DOHH2 (cell line): Measurements from ENCODE around the gene GHR.

ENCODE experiments used
- H3F3A ChIP-seq: fragments of 200-600 bp; sonication (generic), shearing (Covaris generic); 2 replicates; pipeline ENCODE4 v1.6.0; 2016; ENCODE audit warnings: antibody characterized with exemption, mild to moderate bottlenecking; ENCODE audit not compliant: control insufficient read depth, insufficient read depth
- H3K27ac ChIP-seq: fragments of 200-600 bp; sonication (generic); 2 replicates; pipeline ENCODE4 v1.5.1; 2014; ENCODE audit warnings: low read depth, mild to moderate bottlenecking, low read length, moderate library complexity
- H3K27me3 ChIP-seq: fragments of 200-600 bp; sonication (generic); 2 replicates; pipeline ENCODE4 v1.6.1; 2014; ENCODE audit warnings: mild to moderate bottlenecking, low read length, mixed read lengths; ENCODE audit not compliant: control insufficient read depth
- H3K36me3 ChIP-seq: fragments of 200-600 bp; sonication (generic); 2 replicates; pipeline ENCODE4 v1.6.1; 2014; ENCODE audit warnings: mild to moderate bottlenecking, low read length, moderate library complexity, mixed read lengths; ENCODE audit not compliant: control insufficient read depth
- H3K4me1 ChIP-seq: fragments of 200-600 bp; sonication (generic); 2 replicates; pipeline ENCODE4 v1.6.1; 2014; ENCODE audit warnings: mild to moderate bottlenecking, low read length, mixed read lengths; ENCODE audit not compliant: control insufficient read depth
- H3K4me2 ChIP-seq: fragments of 200-600 bp; sonication (generic); 2 replicates; pipeline ENCODE4 v1.6.0; 2014; ENCODE audit warnings: mild to moderate bottlenecking, low read length, moderate library complexity
- H3K4me3 ChIP-seq: fragments of 200-600 bp; sonication (generic); 2 replicates; pipeline ENCODE4 v1.5.1; 2014; ENCODE audit warnings: mild to moderate bottlenecking, low read length, mixed read lengths
- H3K79me2 ChIP-seq: fragments of 200-600 bp; sonication (generic); 2 replicates; pipeline ENCODE4 v1.6.1; 2014; ENCODE audit warnings: mild to moderate bottlenecking, low read length, mixed read lengths; ENCODE audit not compliant: control insufficient read depth
- H3K9me2 ChIP-seq: fragments of 200-600 bp; sonication (generic); replicated peaks from 2 replicates; pipeline ENCODE4 v1.6.1; 2014; ENCODE audit warnings: mild to moderate bottlenecking, low read length, mixed read lengths; ENCODE audit not compliant: control insufficient read depth
- H3K9me3 ChIP-seq: fragments of 200-600 bp; sonication (generic); 2 replicates; pipeline ENCODE4 v1.6.1; 2014; ENCODE audit warnings: antibody characterized with exemption, low read length, mixed read lengths; ENCODE audit not compliant: control insufficient read depth, insufficient read depth
- H4K20me1 ChIP-seq: fragments of 200-600 bp; sonication (generic); 2 replicates; pipeline ENCODE4 v1.6.0; 2014; ENCODE audit warnings: low read depth, mild to moderate bottlenecking, antibody characterized with exemption, low read length, moderate library complexity; ENCODE audit not compliant: control insufficient read depth, insufficient read depth
- CTCF ChIP-seq: fragments of 200-600 bp; sonication (generic); IDR thresholded peaks from one replicate; pipeline ENCODE4 v1.5.1; 2014; ENCODE audit warnings: antibody characterized with exemption, mild to moderate bottlenecking, low read depth, low read length; ENCODE audit not compliant: poor library complexity, severe bottlenecking
- EZH2phosphoT487 ChIP-seq: fragments of 200-600 bp; sonication (generic); IDR thresholded peaks from 2 replicates; pipeline ENCODE4 v1.6.1; 2017; ENCODE audit warnings: borderline replicate concordance, mild to moderate bottlenecking, antibody characterized with exemption, low read length, moderate library complexity, mixed read lengths

The GHR gene

GRCh38 chr5:42392917-42393316 is 30.3 kb upstream of the GHR start:
- Histone ChIP-seq H3K27ac (no peak overlapping the region), H3K9me2 (no peaks in the 10 kb centered on the region), H3K9me3 (peaks cover 6% of the 10 kb centered on the region; the same call in 1 of the 2 replicates), H3K27me3 (no peaks in the 10 kb centered on the region), H3F3A (no peaks in the 10 kb centered on the region), H4K20me1 (no peaks in the 10 kb centered on the region), H3K4me3 (no peak overlapping the region), H3K36me3 (no peaks in the 10 kb centered on the region), H3K79me2 (no peaks in the 10 kb centered on the region), H3K4me1 (no peaks in the 10 kb centered on the region), H3K4me2 (no peak overlapping the region)
- TF ChIP-seq EZH2phosphoT487 (no peak), CTCF (no peak)

GRCh38 chr5:42396111-42396510 is 27.1 kb upstream of the GHR start:
- H3K9me2 ChIP-seq, result no peaks in the 10 kb centered on the region
- H3K4me3 ChIP-seq, result no peak overlapping the region
- H3F3A ChIP-seq, result no peaks in the 10 kb centered on the region
- H3K4me1 ChIP-seq, result no peaks in the 10 kb centered on the region
- H3K27ac ChIP-seq, result no peak overlapping the region
- no peak overlapping the region for H3K4me2 ChIP-seq
- H3K79me2 ChIP-seq, result no peaks in the 10 kb centered on the region
- H3K27me3 ChIP-seq, result no peaks in the 10 kb centered on the region
- peaks cover 6% of the 10 kb centered on the region; the same call in 1 of the 2 replicates for H3K9me3 ChIP-seq
- TF ChIP-seq EZH2phosphoT487, result no peak
- H4K20me1 ChIP-seq, result no peaks in the 10 kb centered on the region
- no peaks in the 10 kb centered on the region for H3K36me3 ChIP-seq

DNA sequence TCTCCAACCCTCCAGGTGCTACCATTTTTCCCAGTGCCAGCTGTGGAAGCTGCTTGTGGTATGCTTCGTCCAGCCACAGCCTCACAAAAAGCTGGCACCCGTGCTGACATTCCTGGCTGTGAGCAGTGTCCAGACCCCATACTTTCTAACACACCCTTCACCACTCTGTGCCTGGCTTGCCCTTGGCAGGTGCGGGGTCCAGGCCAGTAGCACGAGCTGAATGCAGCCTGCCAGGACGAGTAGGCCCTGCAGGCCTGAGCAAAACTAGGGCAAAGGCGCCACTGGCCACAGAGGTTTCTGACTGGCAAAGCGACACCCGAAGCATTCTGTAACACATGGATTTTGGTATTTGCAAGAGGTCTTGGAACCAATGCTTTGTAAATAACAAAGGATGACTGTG is 26.0 kb upstream of the GHR start:
- Histone ChIP-seq H3K79me2 (no peaks in the 10 kb centered on the region), H3K27ac (no peak overlapping the region), H3K9me3 (peaks cover 6% of the 10 kb centered on the region; the same call in 1 of the 2 replicates), H3F3A (no peaks in the 10 kb centered on the region), H3K36me3 (no peaks in the 10 kb centered on the region), H3K4me3 (no peak overlapping the region), H3K4me1 (no peaks in the 10 kb centered on the region), H3K27me3 (no peaks in the 10 kb centered on the region), H3K9me2 (no peaks in the 10 kb centered on the region), H3K4me2 (no peak overlapping the region), H4K20me1 (no peaks in the 10 kb centered on the region)
- TF ChIP-seq CTCF (no peak), EZH2phosphoT487 (no peak)

- H3K9me3 ChIP-seq, result no peaks in the 10 kb centered on the region
- no peak overlapping the region for H3K4me3 ChIP-seq
- no peak overlapping the region for H3K4me2 ChIP-seq
- no peaks in the 10 kb centered on the region for H3K36me3 ChIP-seq
- H4K20me1 ChIP-seq, result no peaks in the 10 kb centered on the region
- H3K4me1 ChIP-seq, result no peaks in the 10 kb centered on the region
- H3K27ac ChIP-seq, result no peak overlapping the region
- H3K79me2 ChIP-seq, result no peaks in the 10 kb centered on the region
- H3K27me3 ChIP-seq, result no peaks in the 10 kb centered on the region
- H3F3A ChIP-seq, result no peaks in the 10 kb centered on the region
- H3K9me2 ChIP-seq, result no peaks in the 10 kb centered on the region
- TF ChIP-seq EZH2phosphoT487, result no peak
These were observed 23.5 kb upstream of the GHR start for GRCh38 chr5:42399702-42400101.
